GM18861 (cell line): ENCODE results near the gene OOSP4B.
"Not testable (repeated sequence)": the region's sequence is repeated elsewhere in the genome, so short reads cannot be mapped to it uniquely, and the experiment has no call there.

Experiments
- ATAC-seq: cut with Tn5 transposase; IDR thresholded peaks from one replicate; pipeline ENCODE4 v1.9.1; 2021; ENCODE audit not compliant: unreplicated experiment

Gene OOSP4B

GRCh38 chr11:60016881-60017280, at the start of gene OOSP4B:
Gene OOSP4B, plus strand, starts transcription at chr11:60017181.
- no peak for ATAC-seq

- ATAC-seq, result no peak
These were observed 49.1 kb upstream of the OOSP4B start for GRCh38 chr11:59967677-59968394.

GRCh38 chr11:59968395-59968783, 48.6 kb upstream of the OOSP4B start:
- no peak for ATAC-seq

GRCh38 chr11:59973097-59973496, 43.9 kb upstream of the OOSP4B start:
- ATAC-seq, result no peak

- no peak for ATAC-seq
These were observed 35.7 kb upstream of the OOSP4B start for GRCh38 chr11:59981106-59981770.

- not testable (repeated sequence) for ATAC-seq
These were observed 34.9 kb upstream of the OOSP4B start for GRCh38 chr11:59982037-59982436.

- ATAC-seq, result no peak
These were observed 33.8 kb upstream of the OOSP4B start for GRCh38 chr11:59983212-59983611.

GRCh38 chr11:59984368-59984767, 32.6 kb upstream of the OOSP4B start:
- ATAC-seq, result no peak

- no peak for ATAC-seq
These were observed 26.6 kb upstream of the OOSP4B start for GRCh38 chr11:59990421-59990820.

- no peak for ATAC-seq
These were observed 24.6 kb upstream of the OOSP4B start for GRCh38 chr11:59992425-59992824.

GRCh38 chr11:59997800-59998199, 19.2 kb upstream of the OOSP4B start:
- no peak for ATAC-seq

GRCh38 chr11:59999691-60000090, 17.3 kb upstream of the OOSP4B start:
- ATAC-seq, result no peak

- no peak for ATAC-seq
These were observed 13.3 kb upstream of the OOSP4B start for GRCh38 chr11:60003729-60004128.

- ATAC-seq, result no peak
These were observed 11.6 kb upstream of the OOSP4B start for GRCh38 chr11:60005360-60005759.

- no peak for ATAC-seq
These were observed 1.1 kb downstream of the OOSP4B start for GRCh38 chr11:60018058-60018457.

GRCh38 chr11:60020376-60020775, 3.4 kb downstream of the OOSP4B start:
- ATAC-seq, result not testable (repeated sequence)

- no peak for ATAC-seq
These were observed 12.1 kb downstream of the OOSP4B start for GRCh38 chr11:60029015-60029632.

- no peak for ATAC-seq
These were observed 23.1 kb downstream of the OOSP4B start, which contains the start of gene OOSP2 for GRCh38 chr11:60040109-60040508. Gene OOSP2, plus strand, starts transcription at chr11:60040409. Its CDS starts 51 bp downstream, at chr11:60040460.

GRCh38 chr11:60050422-60050821, 33.4 kb downstream of the OOSP4B start:
- not testable (repeated sequence) for ATAC-seq

GRCh38 chr11:60050839-60051238, 33.9 kb downstream of the OOSP4B start:
- ATAC-seq, result not testable (repeated sequence)

- ATAC-seq, result no peak
These were observed 39.5 kb downstream of the OOSP4B start, which contains the start of gene MS4A3 for GRCh38 chr11:60056349-60056969. Gene MS4A3, plus strand, starts transcription at chr11:60056665. Its CDS starts 4,496 bp downstream, at chr11:60061161.
